Vagina (tissue), 2 donors: ENCODE data around the gene ASPHD1.

ENCODE experiments used
- CTCF ChIP-seq, 3 experiments: fragments of 450-650 bp in 2 of 3; fragments of 200-600 bp in 1 of 3; sonication (generic) in 1 of 3; IDR thresholded peaks; one replicate each; pipeline ENCODE4 v1.5.1; 2017 to 2019; ENCODE audit warnings: antibody characterized with exemption in 3 of 3, mild to moderate bottlenecking in 2 of 3, moderate library complexity in 2 of 3
- POLR2A ChIP-seq, 2 donors: fragments of 450-650 bp; IDR thresholded peaks; one replicate each; pipeline ENCODE4 v1.6.1; 2017; ENCODE audit warnings: antibody characterized with exemption in 2 of 2, mild to moderate bottlenecking in 2 of 2, moderate library complexity in 2 of 2
- POLR2AphosphoS5 ChIP-seq, 2 donors: sonication (generic); formaldehyde crosslinking; IDR thresholded peaks; one replicate each; pipeline ENCODE4 v1.9.0; 2017; ENCODE audit warnings: antibody characterized with exemption in 2 of 2, mild to moderate bottlenecking in 2 of 2, low read depth in 1 of 2; ENCODE audit not compliant: insufficient read depth in 1 of 2

GRCh38 chr16:29940656-29941055 lies 40.4 kb downstream of the ASPHD1 start:
- TF ChIP-seq POLR2A (IDR thresholded peaks at IDR 0.05) (no peak), CTCF (IDR thresholded peaks at IDR 0.05) (no peak), POLR2AphosphoS5 (IDR thresholded peaks at IDR 0.05; ENCODE audit: insufficient read depth in 1 of 2, low read depth in 1 of 2) (no peak)
